NCI-H1930 (cell line): Measurements from ENCODE around the gene ARHGAP22.

Experiments used
- DNase-seq, 2 experiments: peaks; one replicate each; lab custom pipeline; 2025; lab: John Stamatoyannopoulos, UW

ARHGAP22 gene

DNA sequence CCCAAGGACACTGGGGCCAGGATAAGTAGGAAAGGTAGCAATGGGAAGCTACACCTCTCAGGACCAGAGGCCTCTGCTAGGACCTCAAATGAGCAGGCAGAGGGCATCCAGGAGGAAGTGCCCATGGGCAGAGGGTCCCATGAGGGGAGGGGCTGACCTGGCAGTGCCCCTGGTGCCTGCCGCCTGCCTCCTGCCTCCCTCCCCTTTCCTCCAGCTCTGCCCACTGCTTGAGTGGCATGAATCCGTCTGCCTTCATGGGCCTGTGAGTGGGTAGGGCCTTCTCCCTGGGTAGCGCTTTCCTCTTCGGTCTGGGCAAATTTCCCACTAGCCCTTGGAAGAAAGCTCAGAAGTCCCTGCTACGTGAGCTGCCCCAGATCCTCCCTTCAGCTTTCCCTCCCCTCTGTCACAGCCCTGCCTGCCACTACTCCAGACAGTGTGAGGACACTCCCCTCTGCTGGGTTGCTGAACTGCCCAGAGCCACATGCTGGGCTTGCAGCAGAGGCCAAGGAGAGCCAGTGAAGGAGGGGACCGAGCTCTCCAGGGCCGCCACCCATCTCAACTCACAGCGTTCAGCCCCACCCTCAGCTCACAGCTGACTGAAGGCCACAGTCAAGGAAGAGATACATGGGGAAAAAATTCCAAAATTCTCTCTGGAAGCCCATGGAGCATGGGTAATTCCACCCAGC lies 141.4 kb downstream of the ARHGAP22 start:
- DNase-seq: no peak

- DNase-seq: no peak
Measured at GRCh38 chr10:48462482-48463020, 142.3 kb downstream of the ARHGAP22 start.

DNA sequence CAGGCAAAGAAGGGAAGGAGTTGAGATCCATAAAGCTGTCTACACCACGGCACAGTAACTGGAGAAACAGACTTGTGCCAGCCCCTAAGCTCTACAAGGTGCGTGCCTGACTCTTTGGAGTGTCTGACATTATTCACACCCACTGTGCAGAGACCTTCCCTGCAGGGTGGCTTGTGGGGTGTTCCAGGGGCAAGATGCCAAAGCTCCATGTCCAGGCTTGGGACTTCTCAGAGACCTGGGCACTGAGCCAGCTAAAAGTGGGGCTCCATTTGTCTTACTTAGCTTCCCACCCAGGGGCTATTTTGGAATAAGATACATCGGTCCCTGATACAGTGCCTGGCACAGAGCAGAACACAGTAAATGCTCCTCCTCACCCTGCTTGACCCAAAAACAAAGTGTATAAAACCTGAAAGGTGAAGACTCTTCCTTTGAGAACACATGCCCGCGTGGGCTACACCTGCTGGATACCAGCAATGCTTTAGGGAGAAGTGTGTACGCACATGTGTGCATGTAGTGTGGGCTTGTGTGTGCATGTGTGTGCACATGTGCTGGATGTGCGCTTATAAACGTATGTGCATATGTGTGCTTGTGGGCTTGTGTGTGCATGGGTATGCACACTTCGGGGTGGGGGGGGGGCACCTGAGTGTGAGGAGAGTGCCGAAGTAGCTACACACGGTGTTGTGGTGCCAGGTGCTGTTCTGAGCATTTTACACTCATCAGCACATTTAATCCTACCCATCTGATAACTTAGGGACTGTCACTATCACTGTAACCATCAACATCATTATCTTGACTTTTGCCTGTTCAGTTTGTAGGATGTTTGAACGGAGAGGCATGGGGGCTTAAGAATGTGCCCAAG lies 143.0 kb downstream of the ARHGAP22 start:
- no peak for DNase-seq

DNA sequence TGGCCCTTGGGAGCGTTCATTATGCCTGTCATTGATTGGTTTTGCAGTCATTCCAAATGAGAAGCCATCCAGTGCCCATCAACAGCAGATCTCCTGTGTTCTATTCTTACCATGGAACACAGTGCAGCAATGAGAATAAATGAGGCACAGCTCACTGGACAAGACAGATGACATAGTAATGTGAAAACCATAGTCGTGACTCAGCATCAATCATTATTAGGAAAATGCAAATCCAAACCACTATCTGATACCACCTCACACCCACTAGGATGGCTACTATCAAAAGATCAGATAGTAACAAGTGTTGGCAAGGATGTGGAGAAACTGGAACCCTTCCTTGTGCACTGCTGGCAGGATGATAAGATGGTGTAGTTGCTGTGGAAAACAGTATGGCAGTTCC lies 144.7 kb downstream of the ARHGAP22 start:
- no peak for DNase-seq

GRCh38 chr10:48459270-48460150 lies 145.4 kb downstream of the ARHGAP22 start:
- no peak for DNase-seq

GRCh38 chr10:48458662-48459048 lies 146.2 kb downstream of the ARHGAP22 start:
- DNase-seq: no peak

GRCh38 chr10:48457949-48458661 lies 146.8 kb downstream of the ARHGAP22 start:
- DNase-seq: no peak

GRCh38 chr10:48456808-48457761 lies 147.8 kb downstream of the ARHGAP22 start:
- DNase-seq: no peak

GRCh38 chr10:48456361-48456804 lies 148.5 kb downstream of the ARHGAP22 start:
- DNase-seq: no peak

DNA sequence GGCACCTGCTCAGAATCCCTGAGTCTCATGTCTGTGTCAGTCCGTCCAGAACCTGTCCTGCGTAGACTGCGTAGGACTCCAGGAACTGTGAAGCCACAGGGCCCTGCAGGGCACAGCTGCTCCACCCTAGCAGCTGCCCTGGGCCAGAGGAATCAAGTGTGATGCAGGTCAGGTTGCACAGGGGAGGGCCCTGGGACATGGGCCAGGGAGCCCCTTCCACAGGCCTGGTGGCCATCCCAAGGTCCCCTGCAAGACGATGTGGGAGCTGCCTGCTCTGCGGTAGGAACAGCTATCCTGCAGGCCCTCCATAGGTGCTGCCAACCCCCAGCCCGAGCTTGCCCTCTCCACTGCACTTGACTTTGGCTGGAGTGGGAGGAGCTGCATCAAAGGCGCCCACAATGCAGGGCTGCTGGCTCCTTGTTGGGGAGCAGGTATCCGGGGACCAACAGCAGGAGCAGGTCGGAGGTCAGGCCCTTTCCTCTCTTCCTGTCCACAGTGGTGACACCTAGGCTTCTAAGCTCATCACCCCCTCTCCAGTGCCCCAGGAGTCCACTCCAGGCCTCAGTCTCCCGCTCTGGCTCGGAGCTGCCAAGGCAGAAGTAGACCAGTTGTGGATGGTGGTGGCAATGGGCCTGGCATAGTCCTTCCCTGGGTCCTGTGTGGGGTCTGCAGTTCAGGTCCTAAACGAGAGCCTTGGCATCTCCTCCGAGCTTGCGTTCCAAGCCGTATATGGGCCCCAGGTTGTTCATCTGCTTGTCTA lies 149.3 kb downstream of the ARHGAP22 start:
- DNase-seq: no peak

- DNase-seq: no peak
Measured at GRCh38 chr10:48455055-48455391, 149.8 kb downstream of the ARHGAP22 start.

DNA sequence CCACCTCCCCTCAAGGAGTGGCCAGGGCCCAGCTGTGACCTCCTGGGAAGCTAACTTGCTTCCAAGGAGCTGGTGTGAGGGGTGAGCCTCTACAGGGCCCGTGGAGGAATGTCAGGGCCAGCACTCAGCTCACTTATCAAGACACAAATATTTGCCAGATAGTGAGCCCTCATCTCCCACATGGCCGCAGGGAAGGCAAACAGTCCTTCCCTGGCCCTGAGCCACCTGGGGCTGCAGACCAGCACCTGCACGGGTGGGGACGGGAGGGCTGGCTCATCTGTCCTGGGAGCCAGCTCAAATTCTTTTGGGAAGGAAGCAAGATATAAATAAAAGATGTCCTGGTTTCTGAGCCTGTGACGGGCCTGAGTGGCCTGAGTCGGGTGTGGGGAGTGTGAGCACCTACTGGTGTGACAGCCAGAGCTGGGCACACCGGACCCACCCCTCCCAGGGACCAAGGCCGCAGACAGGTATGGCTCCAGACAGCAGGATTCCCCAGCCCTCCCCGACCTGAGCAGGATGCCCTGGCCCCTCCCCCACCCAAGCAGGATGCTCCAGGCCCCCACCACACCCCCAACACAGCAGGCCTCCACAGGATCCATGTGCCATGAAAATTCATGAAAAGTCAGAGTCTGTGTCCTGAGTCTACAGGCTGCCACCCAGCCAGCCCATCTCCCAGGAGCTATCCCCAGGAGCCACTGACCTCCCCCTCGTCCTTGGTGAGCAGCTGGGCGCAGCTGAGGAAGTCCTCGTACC lies 150.4 kb downstream of the ARHGAP22 start:
- no peak for DNase-seq

DNA sequence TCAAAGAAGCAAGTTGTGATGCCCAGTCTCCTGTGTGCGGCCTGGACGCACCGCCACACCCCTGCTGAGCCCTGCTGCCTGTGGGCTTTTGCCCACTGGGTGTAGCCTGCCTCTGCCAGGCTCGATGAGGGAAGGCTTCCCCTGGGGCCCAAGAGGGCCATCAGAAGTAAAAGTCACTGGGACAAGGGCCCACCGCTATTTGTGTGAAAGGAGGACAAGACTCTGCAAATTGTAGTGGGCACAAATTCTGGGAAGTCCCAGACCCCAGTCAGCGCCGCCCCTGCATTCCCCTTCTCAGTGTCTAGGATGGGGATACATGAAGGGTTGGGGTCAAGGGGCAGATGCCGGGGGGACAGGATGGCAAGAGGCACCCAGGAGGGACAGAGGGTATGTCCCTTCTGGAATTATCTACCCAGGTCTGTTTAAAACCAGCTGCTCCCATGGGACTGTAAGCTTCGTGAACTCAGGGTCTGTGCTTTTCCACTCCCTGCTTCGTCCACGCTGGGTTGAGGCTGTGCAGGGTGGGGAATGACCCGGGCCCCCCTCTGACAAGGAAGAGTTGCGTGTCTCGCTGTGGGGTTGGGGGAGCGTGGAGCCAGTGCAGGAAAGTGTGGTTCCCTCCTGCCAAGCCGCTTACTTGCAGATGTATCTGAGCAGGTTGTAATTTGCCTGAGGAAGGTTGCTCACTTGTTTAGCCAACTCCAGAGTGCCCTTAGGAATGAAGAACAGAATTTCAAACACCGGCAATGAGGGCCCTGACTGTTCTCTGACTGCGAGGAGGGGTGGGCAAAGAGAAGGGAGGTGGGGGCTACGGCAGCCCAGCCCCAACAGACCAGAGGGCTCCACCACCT lies 151.2 kb downstream of the ARHGAP22 start:
- no peak for DNase-seq

DNA sequence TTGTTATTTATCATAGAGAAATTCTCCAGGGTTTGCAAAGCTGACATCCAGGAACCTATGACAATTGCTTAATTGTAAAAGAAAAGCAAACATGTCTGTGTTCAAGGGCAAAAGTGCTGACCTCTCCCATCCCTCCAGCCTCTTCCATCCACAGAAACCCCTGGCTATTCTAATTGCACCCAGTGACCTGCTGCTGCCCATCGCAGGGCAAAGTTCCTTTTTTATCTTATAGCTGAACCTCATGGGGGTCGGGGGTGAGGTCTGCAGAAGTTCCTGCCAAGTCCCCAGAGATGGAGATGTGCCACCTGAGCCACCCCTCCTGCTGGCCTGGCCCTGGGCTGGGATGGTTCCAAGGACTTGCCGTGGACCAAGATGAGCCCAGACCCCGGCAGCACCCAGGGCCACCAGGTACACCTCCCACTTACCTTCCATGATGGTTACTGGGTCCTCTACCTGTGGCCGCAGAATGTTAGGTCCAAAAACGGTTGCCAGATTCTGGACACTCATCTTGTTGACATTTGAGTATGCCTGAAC lies 151.9 kb downstream of the ARHGAP22 start:
- DNase-seq: no peak

- DNase-seq: no peak
Measured at GRCh38 chr10:48451969-48452878, 152.6 kb downstream of the ARHGAP22 start.

- DNase-seq: no peak
Measured at GRCh38 chr10:48450741-48451466, 154.0 kb downstream of the ARHGAP22 start.
